Aortic smooth muscle cell (primary cell): ENCODE data around the gene SYCP1. TPM values are rescaled to one million over a fixed set of nuclear protein-coding genes. Genes with fewer than 3 reads are reported as not detected.

Experiments used
- total RNA-seq: library from RNA; depleted of rRNA; stranded (reverse); fragments of >200 nt; gene quantifications from 2 replicates; pipeline ENCODE4 v1.2.3, GENCODE V29; 2014

The SYCP1 gene, protein sequence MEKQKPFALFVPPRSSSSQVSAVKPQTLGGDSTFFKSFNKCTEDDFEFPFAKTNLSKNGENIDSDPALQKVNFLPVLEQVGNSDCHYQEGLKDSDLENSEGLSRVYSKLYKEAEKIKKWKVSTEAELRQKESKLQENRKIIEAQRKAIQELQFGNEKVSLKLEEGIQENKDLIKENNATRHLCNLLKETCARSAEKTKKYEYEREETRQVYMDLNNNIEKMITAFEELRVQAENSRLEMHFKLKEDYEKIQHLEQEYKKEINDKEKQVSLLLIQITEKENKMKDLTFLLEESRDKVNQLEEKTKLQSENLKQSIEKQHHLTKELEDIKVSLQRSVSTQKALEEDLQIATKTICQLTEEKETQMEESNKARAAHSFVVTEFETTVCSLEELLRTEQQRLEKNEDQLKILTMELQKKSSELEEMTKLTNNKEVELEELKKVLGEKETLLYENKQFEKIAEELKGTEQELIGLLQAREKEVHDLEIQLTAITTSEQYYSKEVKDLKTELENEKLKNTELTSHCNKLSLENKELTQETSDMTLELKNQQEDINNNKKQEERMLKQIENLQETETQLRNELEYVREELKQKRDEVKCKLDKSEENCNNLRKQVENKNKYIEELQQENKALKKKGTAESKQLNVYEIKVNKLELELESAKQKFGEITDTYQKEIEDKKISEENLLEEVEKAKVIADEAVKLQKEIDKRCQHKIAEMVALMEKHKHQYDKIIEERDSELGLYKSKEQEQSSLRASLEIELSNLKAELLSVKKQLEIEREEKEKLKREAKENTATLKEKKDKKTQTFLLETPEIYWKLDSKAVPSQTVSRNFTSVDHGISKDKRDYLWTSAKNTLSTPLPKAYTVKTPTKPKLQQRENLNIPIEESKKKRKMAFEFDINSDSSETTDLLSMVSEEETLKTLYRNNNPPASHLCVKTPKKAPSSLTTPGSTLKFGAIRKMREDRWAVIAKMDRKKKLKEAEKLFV
- not detected in 2 replicates for total RNA-seq

GRCh38 chr1:114854693-114855320 lies at the start of gene SYCP1:
SYCP1 (plus strand) TSS chr1:114854863; CDS start chr1:114855465, 602 bp downstream.

DNA sequence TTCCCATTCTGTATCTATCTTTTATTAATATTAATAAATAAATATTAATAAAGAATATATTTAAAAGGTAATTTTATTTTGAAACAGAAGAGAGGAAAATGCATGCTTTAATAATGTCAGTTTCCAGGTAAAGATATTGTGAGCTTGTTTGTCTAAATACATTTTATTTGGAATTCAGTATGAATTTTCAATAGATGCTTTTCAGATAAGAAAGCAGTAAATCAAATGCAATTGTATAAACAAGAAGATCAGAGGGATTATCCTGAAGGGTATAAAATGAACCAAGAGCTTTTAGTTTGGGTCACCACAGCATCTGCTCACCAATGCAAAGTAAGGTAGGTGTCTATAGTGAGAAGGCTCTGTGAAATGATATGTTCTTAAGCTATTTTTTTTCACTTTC lies 174.9 kb downstream of the SYCP1 start, which contains the start of gene TSHB:
Gene TSHB (plus strand): TSS at position 301 of the 400 bp plus-strand sequence. CDS start 3,537 bp downstream, outside the sequence.

Other genes starting within 250 kb of the SYCP1 start
- 2.4 and 2.6 TPM in 2 replicates for gene DENND2C, start 184.8 kb upstream of the SYCP1 start, total RNA-seq
- not detected in 2 replicates for gene AMPD1, start 159.3 kb upstream of the SYCP1 start, total RNA-seq
- 42.5 and 45.9 TPM in 2 replicates for gene NRAS, start 138.1 kb upstream of the SYCP1 start, total RNA-seq
- 967 TPM in 2 replicates for gene CSDE1, start 96.9 kb upstream of the SYCP1 start, total RNA-seq
- 63.1 and 63.5 TPM in 2 replicates for gene SIKE1, start 74.2 kb upstream of the SYCP1 start, total RNA-seq
- not detected in 2 replicates for gene TSHB, start 175.0 kb downstream of the SYCP1 start, total RNA-seq
- 0.12 and 0.13 TPM in 2 replicates for gene TSPAN2, start 234.6 kb downstream of the SYCP1 start, total RNA-seq